Adrenal gland (tissue), 12 donors: ENCODE results near the gene BRINP1. TPM values are rescaled to one million over a fixed set of nuclear protein-coding genes. Genes with fewer than 3 reads are reported as not detected.

ENCODE experiments used
- DNase-seq, 7 donors: peaks; one replicate each; pipeline ENCODE4 v3.0.0-alpha.2; 2019 to 2020
- H3K27ac ChIP-seq, 5 donors: fragments of 200-600 bp; sonication (generic) in 4 of 5; 1 replicate in 3 of 5; 2 replicates in 2 of 5; pipeline versions ENCODE4 v1.5.1 to v1.8.0; 2016 to 2020; ENCODE audit warnings: mild to moderate bottlenecking in 1 of 5
- H3K27me3 ChIP-seq: fragments of 200-600 bp; 2 replicates; pipeline ENCODE4 v1.8.0; 2021
- H3K36me3 ChIP-seq, 2 donors: fragments of 200-600 bp; replicated peaks in 1 of 2; 1 replicate in 1 of 2; 2 replicates in 1 of 2; pipeline versions ENCODE4 v1.5.1 to v1.8.0; 2018 to 2022
- H3K4me1 ChIP-seq, 2 donors: fragments of 200-600 bp; replicated peaks in 1 of 2; 1 replicate in 1 of 2; 2 replicates in 1 of 2; pipeline versions ENCODE4 v1.5.1 to v1.8.0; 2018 to 2021
- H3K4me3 ChIP-seq, 4 donors: fragments of 200-600 bp; sonication (generic) in 3 of 4; one replicate each; pipeline ENCODE4 v1.5.1; 2016 to 2018
- H3K9me3 ChIP-seq, 3 donors: fragments of 200-600 bp; sonication (generic) in 1 of 3; replicated peaks in 1 of 3; 1 replicate in 2 of 3; 2 replicates in 1 of 3; pipeline versions ENCODE4 v1.5.1 to v1.8.0; 2016 to 2021
- POLR2A ChIP-seq, 2 donors: fragments of 450-650 bp; IDR thresholded peaks; one replicate each; pipeline ENCODE4 v1.6.1; 2017; ENCODE audit warnings: antibody characterized with exemption in 2 of 2, mild to moderate bottlenecking in 2 of 2, moderate library complexity in 1 of 2
- WGBS, 4 donors: extraction: QIAGEN DNeasy Blood & Tissue Kit in 2 of 4; methylation state at CpG; one replicate each; pipeline versions ENCODE4 v1.1.5 to v1.1.7; 2013 to 2017; 5-methylcytosine and 5-hydroxymethylcytosine counted together
- intact Hi-C, 2 donors: fragments of 100-400 bp; cut with DNase I; formaldehyde crosslinking; loops; one replicate each; pipeline versions ENCODE4 v1.14.1 to v1.15.0; 2022 to 2023
- polyA plus RNA-seq, 3 donors: library from polyadenylated mRNA; stranded (reverse); fragments of 200-250 nt in 2 of 3; fragments of 350-450 nt in 1 of 3; fragmentation: Illumina TruSeq in 1 of 3; extraction: RNeasy Lipid Tissue Mini Kit (QIAGEN cat#74804) in 1 of 3; gene quantifications; one replicate each; pipeline ENCODE4 v1.2.3, GENCODE V29; 2013 to 2014
- total RNA-seq, 9 donors: library from RNA; depleted of rRNA in 4 of 9; stranded (reverse); fragments of >200 nt in 4 of 9; fragments of 120-200 nt in 1 of 9; fragmentation: NEBNext Ultra II Directional in 1 of 9; extraction: Animal tissue kit (Norgen Biotek cat#: 25700) in 1 of 9; gene quantifications; one replicate each; pipeline versions ENCODE4 v1.1.0 to v1.2.4, GENCODE V29; 2013 to 2023
- TF ChIP-seq, protein P1 (sequence below), 6 experiments: fragments of 450-650 bp in 4 of 6; fragments of 200-600 bp in 2 of 6; sonication (generic) in 1 of 6; IDR thresholded peaks; 1 replicate in 5 of 6; 2 replicates in 1 of 6; pipeline versions ENCODE4 v1.5.1 to v1.8.0; 2016 to 2021; ENCODE audit warnings: antibody characterized with exemption in 6 of 6, mild to moderate bottlenecking in 2 of 6, moderate library complexity in 1 of 6
- donor health status: healthy with polysubstance abuse.
- donor health status: Bipolar disorder and iron deficiency.
- donor health status: DM: yes; HTN: yes; CAD: no.
- donor health status: DM: no; HTN: no; CAD: no.
- donor health status: DM: no; HTN: no; CAD: no.
- donor health status: DM: yes; HTN: yes; CAD: no.

Gene BRINP1
- total and polyA plus RNA-seq, 12 donors = 0.07 to 6.4 (median 1.2) TPM; not detected in 1

DNA sequence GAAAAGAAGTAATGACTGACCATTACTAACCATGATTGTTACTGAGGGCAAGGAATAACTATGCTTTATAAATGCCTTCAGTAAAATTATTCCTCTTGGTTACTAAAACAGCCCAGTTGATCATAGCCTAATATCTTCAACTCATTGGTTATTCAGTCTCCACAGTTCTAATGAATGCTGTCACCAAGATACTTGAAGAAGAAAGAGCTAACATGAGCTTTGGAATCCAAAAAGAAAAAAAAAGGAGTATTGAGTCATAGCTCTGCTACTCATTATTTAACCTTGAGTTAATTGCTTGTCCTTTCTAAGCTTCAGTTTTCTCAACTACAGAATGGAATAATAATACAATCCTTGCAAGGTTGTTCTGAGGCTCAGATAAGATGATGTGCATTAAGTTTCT is 187.7 kb downstream of the BRINP1 start:
- no peaks in the 10 kb centered on the region for H3K9me3 ChIP-seq
- intact Hi-C loops = no loop called here
- H3K36me3 ChIP-seq = no peaks in the 10 kb centered on the region

GRCh38 chr9:119180897-119181296 is 188.3 kb downstream of the BRINP1 start:
- DNase-seq = no peak
- Histone ChIP-seq H3K9me3 (no peaks in the 10 kb centered on the region), H3K27ac (no peak overlapping the region), H3K27me3 (no peaks in the 10 kb centered on the region), H3K4me1 (peaks cover 0 to 6% of the 10 kb centered on the region in 2 donors), H3K36me3 (no peaks in the 10 kb centered on the region), H3K4me3 (no peak overlapping the region)
- 85 to 92% (median 89%) methylated on average over 3 of the region's 3 CpGs for WGBS, 4 donors
- intact Hi-C loops = no loop called here
- no peak for TF ChIP-seq POLR2A (IDR thresholded peaks at IDR 0.05)
- TF ChIP-seq, protein P1, sequence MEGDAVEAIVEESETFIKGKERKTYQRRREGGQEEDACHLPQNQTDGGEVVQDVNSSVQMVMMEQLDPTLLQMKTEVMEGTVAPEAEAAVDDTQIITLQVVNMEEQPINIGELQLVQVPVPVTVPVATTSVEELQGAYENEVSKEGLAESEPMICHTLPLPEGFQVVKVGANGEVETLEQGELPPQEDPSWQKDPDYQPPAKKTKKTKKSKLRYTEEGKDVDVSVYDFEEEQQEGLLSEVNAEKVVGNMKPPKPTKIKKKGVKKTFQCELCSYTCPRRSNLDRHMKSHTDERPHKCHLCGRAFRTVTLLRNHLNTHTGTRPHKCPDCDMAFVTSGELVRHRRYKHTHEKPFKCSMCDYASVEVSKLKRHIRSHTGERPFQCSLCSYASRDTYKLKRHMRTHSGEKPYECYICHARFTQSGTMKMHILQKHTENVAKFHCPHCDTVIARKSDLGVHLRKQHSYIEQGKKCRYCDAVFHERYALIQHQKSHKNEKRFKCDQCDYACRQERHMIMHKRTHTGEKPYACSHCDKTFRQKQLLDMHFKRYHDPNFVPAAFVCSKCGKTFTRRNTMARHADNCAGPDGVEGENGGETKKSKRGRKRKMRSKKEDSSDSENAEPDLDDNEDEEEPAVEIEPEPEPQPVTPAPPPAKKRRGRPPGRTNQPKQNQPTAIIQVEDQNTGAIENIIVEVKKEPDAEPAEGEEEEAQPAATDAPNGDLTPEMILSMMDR (IDR thresholded peaks at IDR 0.05) = no peak

More for the DNA sequence above, 187.7 kb downstream of the BRINP1 start:
- no peak for TF ChIP-seq POLR2A (IDR thresholded peaks at IDR 0.05)
- TF ChIP-seq, protein P1 (IDR thresholded peaks at IDR 0.05) = no peak
- Histone ChIP-seq H3K4me1 (peaks cover 0 to 6% of the 10 kb centered on the region in 2 donors), H3K4me3 (no peak overlapping the region), H3K27me3 (no peaks in the 10 kb centered on the region), H3K27ac (no peak overlapping the region)
- no peak for DNase-seq

DNA sequence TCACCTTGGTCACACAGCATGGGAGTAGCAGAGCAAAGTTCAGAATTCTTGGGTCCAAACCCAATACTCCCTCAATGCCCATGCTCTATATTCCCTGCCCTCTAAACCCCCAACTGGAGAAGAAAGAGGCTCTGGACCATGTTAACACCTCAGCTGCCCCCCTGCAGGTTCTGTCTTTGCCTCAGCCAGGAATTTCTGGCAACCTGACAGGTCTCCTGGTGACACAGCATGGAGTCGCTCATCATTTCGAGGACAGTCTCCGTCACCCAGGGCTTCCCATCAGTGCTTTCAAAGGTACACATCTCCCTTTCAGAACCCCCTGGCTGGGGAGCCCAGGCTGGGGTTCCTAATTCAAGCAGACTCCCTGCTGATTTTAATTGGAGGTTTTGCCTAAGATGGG is 189.5 kb downstream of the BRINP1 start:
- Histone ChIP-seq H3K36me3 (no peaks in the 10 kb centered on the region), H3K27ac (no peak overlapping the region), H3K9me3 (no peaks in the 10 kb centered on the region), H3K27me3 (no peaks in the 10 kb centered on the region), H3K4me1 (peaks cover 0 to 6% of the 10 kb centered on the region in 2 donors), H3K4me3 (no peak overlapping the region)
- intact Hi-C loops = no loop called here
- DNase-seq = peak in 1 of 7 donors; percentile 3
- TF ChIP-seq, protein P1 (IDR thresholded peaks at IDR 0.05) = no peak
- TF ChIP-seq POLR2A (IDR thresholded peaks at IDR 0.05) = no peak
- WGBS, 4 donors = 58 to 73% (median 66%) methylated on average over 3 of the region's 3 CpGs

DNA sequence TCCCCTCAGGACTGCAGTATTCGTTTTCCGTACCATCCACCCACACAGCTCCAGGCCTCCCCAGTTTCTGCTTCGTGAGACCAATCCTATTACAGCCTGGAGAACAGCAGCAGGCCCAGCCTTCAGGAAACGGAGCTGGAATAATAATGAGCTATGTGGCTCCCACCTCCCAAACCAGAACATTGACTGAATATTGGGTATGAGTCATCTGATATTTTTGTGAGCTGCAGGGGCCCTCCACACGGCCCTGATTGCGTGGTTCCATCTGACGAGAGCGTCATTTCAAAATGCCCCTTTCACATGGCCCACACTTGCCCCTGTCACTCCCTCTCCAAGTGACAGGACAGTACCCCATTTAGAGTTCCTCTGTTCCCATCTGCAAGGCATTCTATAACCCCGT is 192.0 kb downstream of the BRINP1 start:
- Histone ChIP-seq H3K27me3 (no peaks in the 10 kb centered on the region), H3K4me3 (no peak overlapping the region), H3K36me3 (no peaks in the 10 kb centered on the region), H3K4me1 (peaks cover 0 to 6% of the 10 kb centered on the region in 2 donors), H3K9me3 (no peaks in the 10 kb centered on the region), H3K27ac (no peak overlapping the region)
- no peak for TF ChIP-seq POLR2A (IDR thresholded peaks at IDR 0.05)
- TF ChIP-seq, protein P1 (IDR thresholded peaks at IDR 0.05) = no peak
- no peak for DNase-seq
- whole genome bisulfite sequencing, 4 donors = 72 to 81% (median 79%) methylated on average over 6 to 9 of the region's 9 CpGs
- intact Hi-C loops = no loop called here
